T-helper 1 cell treated with Interleukin-12 subunit alpha and Interleukin-12 subunit beta and Interleukin-4 antibody, amounts not matched to agents 30 ng/mL and 1 ng/mL, for 36 hours (primary cell): ENCODE measurements around the gene RYK. TPM values are rescaled to one million over a fixed set of nuclear protein-coding genes. Genes with fewer than 3 reads are reported as not detected.
"Not testable (repeated sequence)": the region's sequence is repeated elsewhere in the genome, so short reads cannot be mapped to it uniquely, and the experiment has no call there.

ENCODE experiments used
- intact Hi-C: fragments of 100-400 bp; cut with micrococcal nuclease; formaldehyde crosslinking; loops from one replicate; pipeline ENCODE4 v1.15.1; 2024
- total RNA-seq: library from RNA; stranded (reverse); gene quantifications from 2 replicates; pipeline ENCODE4 v1.2.3, GENCODE V29; 2022

The RYK gene
- total RNA-seq, 1 donor from 2014 or later: 8.7 TPM

- intact Hi-C loops: loop anchor here (1.0 kb wide), 3 partner anchors 11 to 294 kb away; no protein-coding TSS in a partner anchor
Measured at GRCh38 chr3:134224796-134225156, 25.9 kb downstream of the RYK start.

GRCh38 chr3:134222835-134223234 lies 27.8 kb downstream of the RYK start:
- intact Hi-C loops: no loop called here

GRCh38 chr3:134216851-134217250 lies 33.8 kb downstream of the RYK start:
- intact Hi-C loops: no loop called here

- intact Hi-C loops: no loop called here
Measured at GRCh38 chr3:134216191-134216764, 34.4 kb downstream of the RYK start.

GRCh38 chr3:134214239-134214638 lies 36.4 kb downstream of the RYK start:
- intact Hi-C loops: loop anchor here (5.0 kb wide), 3 partner anchors 282 to 1487 kb away; partner anchors contain the start of gene SRPRB

- intact Hi-C loops: loop anchor here (1.0 to 5.0 kb wide), 11 partner anchors 11 to 1486 kb away; partner anchors contain the start of genes RYK and SRPRB
Measured at GRCh38 chr3:134212967-134213665, 37.5 kb downstream of the RYK start.

- intact Hi-C loops: loop anchor here (5.0 kb wide), 3 partner anchors 279 to 1484 kb away; partner anchors contain the start of gene SRPRB
Measured at GRCh38 chr3:134211797-134212196, 38.9 kb downstream of the RYK start.

- intact Hi-C loops: no loop called here
Measured at GRCh38 chr3:134205451-134205850, 45.2 kb downstream of the RYK start.

GRCh38 chr3:134201201-134202130 lies 49.2 kb downstream of the RYK start:
- intact Hi-C loops: no loop called here

- intact Hi-C loops: not testable (repeated sequence)
Measured at GRCh38 chr3:134199880-134200279, 50.8 kb downstream of the RYK start.

GRCh38 chr3:134199240-134199639 lies 51.4 kb downstream of the RYK start:
- intact Hi-C loops: no loop called here

GRCh38 chr3:134198414-134198813 lies 52.2 kb downstream of the RYK start:
- intact Hi-C loops: no loop called here

GRCh38 chr3:134197681-134198261 lies 52.9 kb downstream of the RYK start:
- intact Hi-C loops: loop anchor here (1.0 kb wide), 4 partner anchors 16 to 295 kb away; no protein-coding TSS in a partner anchor

GRCh38 chr3:134194247-134194646 lies 56.4 kb downstream of the RYK start:
- intact Hi-C loops: no loop called here

- intact Hi-C loops: no loop called here
Measured at GRCh38 chr3:134190250-134190649, 60.4 kb downstream of the RYK start.

- intact Hi-C loops: no loop called here
Measured at GRCh38 chr3:134189849-134190248, 60.8 kb downstream of the RYK start.

GRCh38 chr3:134186391-134186790 lies 64.3 kb downstream of the RYK start:
- intact Hi-C loops: no loop called here

GRCh38 chr3:134180761-134181160 lies 69.9 kb downstream of the RYK start:
- intact Hi-C loops: no loop called here

- intact Hi-C loops: no loop called here
Measured at GRCh38 chr3:134179508-134179907, 71.2 kb downstream of the RYK start.

- intact Hi-C loops: no loop called here
Measured at GRCh38 chr3:134163096-134163495, 87.6 kb downstream of the RYK start.

- intact Hi-C loops: no loop called here
Measured at GRCh38 chr3:134161898-134162615, 88.6 kb downstream of the RYK start.
